NCI-H526 (cell line): ENCODE measurements around the gene RNLS.
"Not testable (repeated sequence)": the region's sequence is repeated elsewhere in the genome, so short reads cannot be mapped to it uniquely, and the experiment has no call there.

Source experiments
- DNase-seq, 2 experiments: peaks; one replicate each; lab custom pipeline; 2025; lab: John Stamatoyannopoulos, UW

The RNLS gene

DNA sequence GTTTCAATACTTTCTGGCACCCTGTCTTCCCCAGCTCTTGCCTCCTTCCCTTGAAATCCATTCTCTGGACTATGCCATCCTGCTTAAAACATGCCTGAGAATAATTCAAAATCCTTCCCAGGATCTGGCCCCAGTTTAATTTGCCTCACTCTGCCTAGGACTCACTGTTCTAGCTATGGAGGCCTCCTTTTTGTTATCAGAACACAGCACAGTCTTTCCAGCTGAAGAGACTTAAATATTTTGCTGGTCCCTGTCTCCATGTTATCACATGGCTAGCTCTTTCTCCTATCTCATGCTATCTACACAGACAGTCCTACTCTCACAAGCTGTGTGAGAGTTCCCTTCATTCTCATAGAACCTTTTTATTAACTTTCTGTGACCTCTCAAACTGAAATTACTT lies 194.8 kb downstream of the RNLS start:
- DNase-seq = no peak

DNA sequence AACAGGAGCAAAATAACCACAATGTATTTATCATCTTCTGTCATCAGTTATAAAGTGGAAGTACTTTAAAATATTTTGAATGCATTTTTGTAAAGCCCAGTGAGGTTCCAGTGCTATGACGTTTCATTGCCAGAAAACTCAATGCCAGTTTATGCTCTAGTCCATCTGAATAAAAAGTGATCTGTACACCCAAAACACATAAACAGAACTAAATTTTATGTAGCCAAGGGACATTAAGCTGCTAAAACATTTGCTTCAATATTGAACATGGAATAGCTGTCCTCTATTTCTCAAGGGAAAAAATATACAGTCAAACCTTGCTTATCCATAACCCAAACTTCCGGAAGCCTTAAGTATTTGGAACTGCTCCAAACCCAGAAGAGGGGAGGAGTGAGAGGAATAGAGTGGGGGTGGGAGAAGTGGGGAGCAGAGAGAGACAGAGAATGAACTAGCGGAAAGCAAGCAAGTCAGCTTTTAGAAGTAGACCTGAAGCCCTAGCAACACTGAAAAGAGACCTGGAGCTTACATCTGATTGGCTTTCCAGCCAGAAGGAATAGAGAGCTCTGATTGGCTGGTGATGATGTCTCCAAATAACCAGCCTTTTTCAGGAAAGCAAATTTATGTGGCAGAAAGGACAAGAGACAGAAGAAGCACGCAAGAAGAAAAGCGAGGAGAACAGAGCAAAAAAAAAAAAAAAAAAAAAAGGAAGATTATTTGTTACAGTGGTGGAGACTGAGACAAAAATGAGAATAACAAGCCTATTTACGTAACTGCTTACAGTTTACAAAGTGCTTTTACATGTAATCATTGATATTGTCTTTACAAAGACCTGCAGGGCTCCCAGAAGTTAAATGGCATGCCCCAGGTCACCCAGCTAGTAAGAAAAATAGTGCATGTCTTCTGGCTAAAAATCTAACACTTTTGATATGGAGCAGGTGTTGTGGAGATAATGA lies 196.0 kb downstream of the RNLS start:
- DNase-seq = peak in 1 of 2 experiments; percentile 22

- peak in 1 of 2 experiments; percentile 17 for DNase-seq
Observed at GRCh38 chr10:88386204-88386788, 196.8 kb downstream of the RNLS start.

DNA sequence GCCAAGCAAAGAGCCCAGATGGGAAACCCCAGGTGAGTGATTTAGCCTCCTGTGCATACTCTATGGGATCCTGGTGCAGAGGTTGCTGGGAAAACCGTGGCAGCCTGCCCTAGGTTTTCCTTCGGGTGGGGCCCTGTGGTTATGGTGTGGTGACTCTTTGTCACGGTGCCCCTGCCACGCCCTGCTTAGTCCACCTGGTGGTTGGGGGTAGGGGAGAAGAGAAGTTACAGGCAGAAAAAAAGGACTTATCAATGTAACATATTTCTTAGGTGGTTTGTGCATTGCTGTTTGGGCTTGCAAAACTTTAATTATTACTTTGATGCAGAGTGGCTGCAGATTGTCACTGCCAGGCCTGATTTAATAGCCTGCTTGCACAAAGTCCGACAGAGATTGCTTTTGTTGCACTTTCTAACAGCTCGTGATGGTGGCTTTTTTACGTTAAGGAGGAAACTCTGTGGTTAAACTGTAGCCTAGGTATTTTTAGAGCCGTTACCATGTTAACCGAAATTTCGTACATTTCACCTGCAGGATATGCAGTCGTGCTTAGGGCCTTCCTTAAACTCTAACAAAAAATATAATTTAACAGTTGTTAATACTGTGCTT lies 197.4 kb downstream of the RNLS start:
- DNase-seq = peak; percentile 35 to 76

GRCh38 chr10:88383276-88383675 lies 199.8 kb downstream of the RNLS start:
- DNase-seq = no peak

GRCh38 chr10:88382699-88383098 lies 200.4 kb downstream of the RNLS start:
- no peak for DNase-seq

GRCh38 chr10:88379575-88379974 lies 203.5 kb downstream of the RNLS start:
- no peak for DNase-seq

GRCh38 chr10:88377510-88377909 lies 205.6 kb downstream of the RNLS start:
- DNase-seq = no peak

DNA sequence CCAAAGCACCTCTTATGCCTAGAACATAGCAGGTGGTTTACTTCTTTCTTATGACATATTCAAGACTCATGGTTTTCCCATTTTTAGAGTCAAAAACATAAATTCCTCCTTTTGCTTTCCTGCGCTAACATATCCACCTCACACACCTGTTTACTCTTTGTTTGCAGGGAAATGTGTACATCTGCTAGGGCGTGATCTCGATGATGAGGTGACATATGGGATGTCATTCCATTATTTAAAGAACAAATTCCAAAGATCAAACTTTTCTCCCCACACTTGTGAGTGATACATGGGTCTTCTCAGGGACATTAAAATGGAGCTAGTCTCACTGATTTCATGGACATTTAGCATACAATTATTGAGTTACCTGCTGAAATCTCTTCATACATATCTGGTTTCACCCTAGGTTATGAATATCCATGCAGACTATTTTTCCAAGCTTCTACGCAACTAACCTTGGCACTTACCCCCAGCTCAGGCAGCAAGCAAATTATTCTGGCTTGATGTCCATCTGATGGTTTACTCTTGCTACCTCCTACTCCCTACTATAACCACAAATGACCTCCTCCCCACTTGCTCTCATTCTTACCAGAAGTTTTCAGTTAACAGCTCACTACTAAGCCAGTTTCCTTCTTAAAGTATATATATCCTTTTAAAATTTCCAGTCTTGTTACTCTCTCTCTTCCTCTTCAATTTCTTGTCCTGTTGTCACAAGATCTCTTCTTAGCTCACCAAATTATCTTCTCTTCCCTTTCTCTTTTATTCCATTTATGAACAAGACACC lies 208.5 kb downstream of the RNLS start:
- DNase-seq = no peak

- no peak for DNase-seq
Observed at GRCh38 chr10:88372881-88373592, 210.1 kb downstream of the RNLS start.

- DNase-seq = no peak
Observed at GRCh38 chr10:88372051-88372715, 210.9 kb downstream of the RNLS start.

DNA sequence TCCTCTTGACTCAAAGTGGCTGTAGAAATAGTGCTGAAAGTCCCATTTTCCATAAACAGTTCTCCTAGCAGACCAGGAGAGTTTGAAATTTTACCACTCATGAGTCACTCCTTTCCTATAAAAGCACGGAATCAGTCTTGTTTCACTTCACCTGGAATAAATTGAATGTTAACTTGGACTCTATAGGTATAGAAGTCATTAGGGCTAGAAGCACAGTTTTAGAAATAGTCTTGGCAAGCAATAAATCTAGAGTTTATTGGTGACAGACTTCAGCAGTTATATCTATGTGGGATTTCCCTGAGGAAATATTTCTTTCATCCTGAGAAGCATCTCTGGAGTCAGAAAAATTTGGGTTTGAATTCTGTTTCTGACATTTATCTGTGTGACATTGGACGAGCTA lies 212.4 kb downstream of the RNLS start:
- no peak for DNase-seq

- DNase-seq = no peak
Observed at GRCh38 chr10:88366772-88367171, 216.3 kb downstream of the RNLS start.

- DNase-seq = no peak
Observed at GRCh38 chr10:88361995-88362807, 220.9 kb downstream of the RNLS start.

DNA sequence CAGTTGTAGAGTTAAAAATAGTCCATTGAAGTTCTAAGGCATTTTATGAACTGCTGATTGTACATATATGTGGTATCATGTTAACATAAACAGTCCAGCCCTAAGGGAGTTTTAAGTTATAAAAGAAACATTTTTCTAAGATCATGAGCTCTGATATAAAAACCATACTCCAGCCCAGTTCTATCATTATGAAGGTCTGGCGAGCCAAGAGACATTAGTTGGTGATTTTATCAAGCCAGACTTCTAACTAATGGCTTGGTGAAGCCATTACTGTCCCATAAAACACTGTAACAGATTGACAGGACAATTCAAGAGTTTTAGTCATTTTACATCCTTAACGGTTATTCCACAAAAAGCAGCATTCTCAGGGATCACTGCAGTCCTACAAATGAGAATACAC lies 221.6 kb downstream of the RNLS start:
- DNase-seq = no peak

DNA sequence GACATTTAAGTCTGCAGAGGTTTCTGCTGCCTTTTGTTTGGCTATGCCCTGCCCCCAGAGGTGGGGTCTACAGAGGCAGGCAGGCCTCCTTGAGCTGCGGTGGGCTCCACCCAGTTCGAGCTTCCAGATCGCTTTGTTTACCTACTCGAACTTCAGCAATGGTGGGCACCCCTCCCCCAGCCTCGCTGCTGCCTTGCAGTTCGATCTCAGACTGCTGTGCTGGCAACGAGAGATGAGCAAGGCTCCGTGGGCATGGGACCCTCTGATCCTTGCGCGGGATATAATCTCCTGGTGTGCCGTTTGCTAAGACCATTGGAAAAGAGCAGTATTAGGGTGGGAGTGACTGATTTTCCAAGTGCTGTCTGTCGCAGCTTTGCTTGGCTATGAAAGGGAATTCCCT lies 227.4 kb downstream of the RNLS start:
- DNase-seq = not testable (repeated sequence)

DNA sequence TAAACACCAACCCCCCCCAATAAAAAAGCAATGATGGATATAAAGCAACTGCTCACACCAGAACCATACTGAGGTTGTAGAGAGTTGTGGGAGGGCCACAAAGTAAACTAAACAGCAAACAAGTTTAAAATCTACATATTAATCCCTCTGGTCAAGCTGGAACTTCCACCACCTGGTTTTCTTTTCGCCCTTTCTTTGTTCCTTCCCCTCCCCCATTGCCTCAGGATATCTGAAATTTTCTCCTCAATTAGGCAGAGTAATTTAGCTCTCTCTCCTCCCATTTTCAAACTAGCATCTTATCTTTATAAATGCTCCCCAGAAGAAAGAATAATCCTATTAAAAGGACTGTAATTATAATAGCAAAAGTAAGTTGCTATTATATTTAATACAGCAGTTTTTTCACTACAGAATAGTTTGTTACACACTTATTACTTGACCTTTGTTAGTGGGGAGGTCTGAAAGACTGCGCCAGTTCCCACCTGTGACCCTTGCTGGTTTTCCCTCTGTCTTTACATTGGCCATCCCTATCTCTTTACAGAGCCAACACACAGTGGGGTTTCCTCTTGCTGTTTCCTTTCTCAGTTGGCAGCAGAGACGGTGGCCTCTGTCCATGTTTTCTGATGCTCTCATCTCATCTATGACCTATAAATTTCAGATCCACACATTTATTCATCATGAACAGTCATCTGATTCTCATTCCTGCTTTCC lies 235.4 kb downstream of the RNLS start:
- no peak for DNase-seq

GRCh38 chr10:88347022-88347421 lies 236.1 kb downstream of the RNLS start:
- no peak for DNase-seq
